ENCODE results near the gene RASA4B.

Gene RASA4B

DNA sequence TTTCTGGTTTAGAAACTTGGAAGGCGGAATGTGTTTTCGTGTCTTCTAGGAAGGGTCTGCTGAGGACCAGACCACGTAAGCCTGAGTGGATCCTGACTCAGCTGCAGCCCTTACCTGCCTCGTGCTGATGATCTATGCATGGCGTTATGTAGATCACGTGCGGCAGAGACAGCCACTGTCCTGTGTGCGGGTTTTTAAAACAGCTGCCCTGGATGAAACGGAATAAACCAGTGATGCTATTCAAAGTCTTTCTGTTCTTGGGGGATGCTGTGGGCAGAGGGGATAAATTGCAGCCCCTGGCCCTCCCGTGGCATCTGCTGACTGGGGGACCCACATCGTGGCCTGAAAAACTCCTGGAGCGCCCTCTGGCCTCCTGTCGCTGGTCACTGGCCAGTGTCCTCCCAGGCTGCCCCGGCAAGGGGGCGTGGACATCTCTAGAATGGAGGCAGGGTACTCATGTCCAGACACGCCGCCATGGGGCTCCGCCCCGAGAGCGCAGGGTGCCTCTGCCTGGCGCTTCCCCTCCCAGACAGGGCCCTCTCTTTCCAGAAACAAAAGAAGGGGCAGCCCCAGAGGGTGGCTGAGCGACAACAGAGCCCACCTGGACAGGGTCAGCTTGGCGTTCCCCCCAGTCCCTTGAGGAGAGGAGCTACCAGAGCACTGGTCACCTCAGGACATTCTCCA is 66.1 kb downstream of the RASA4B start:
- Histone ChIP-seq H3K4me1 (ENCODE audit: low read depth, poor library complexity, severe bottlenecking) (peaks cover 34% of the 10 kb centered on the region), H2AFZ (ENCODE audit: low read depth) (no peak overlapping the region; the same call in 1 of the 2 replicates), H3K27ac (peak overlapping the region; percentile 62), H4K20me1 (ENCODE audit: insufficient read depth) (no peaks in the 10 kb centered on the region), H3K36me3 (ENCODE audit: insufficient read depth) (peaks cover under 1% of the 10 kb centered on the region; the same call in 1 of the 2 replicates), H3K9ac (peak overlapping the region; percentile 48; the same call in 1 of the 2 replicates), H3K4me2 (peak overlapping the region; percentile 80), H3K79me2 (ENCODE audit: insufficient read depth, low read depth) (no peaks in the 10 kb centered on the region; the same call in 1 of the 2 replicates), H3K4me3 (IDR thresholded peaks at IDR 0.05; ENCODE audit: insufficient read depth, low read depth, low read length) (no peak overlapping the region), H3K27me3 (ENCODE audit: insufficient read depth, low read depth) (no peaks in the 10 kb centered on the region)
- TF ChIP-seq, protein P1, sequence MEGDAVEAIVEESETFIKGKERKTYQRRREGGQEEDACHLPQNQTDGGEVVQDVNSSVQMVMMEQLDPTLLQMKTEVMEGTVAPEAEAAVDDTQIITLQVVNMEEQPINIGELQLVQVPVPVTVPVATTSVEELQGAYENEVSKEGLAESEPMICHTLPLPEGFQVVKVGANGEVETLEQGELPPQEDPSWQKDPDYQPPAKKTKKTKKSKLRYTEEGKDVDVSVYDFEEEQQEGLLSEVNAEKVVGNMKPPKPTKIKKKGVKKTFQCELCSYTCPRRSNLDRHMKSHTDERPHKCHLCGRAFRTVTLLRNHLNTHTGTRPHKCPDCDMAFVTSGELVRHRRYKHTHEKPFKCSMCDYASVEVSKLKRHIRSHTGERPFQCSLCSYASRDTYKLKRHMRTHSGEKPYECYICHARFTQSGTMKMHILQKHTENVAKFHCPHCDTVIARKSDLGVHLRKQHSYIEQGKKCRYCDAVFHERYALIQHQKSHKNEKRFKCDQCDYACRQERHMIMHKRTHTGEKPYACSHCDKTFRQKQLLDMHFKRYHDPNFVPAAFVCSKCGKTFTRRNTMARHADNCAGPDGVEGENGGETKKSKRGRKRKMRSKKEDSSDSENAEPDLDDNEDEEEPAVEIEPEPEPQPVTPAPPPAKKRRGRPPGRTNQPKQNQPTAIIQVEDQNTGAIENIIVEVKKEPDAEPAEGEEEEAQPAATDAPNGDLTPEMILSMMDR (conservative IDR thresholded peaks at IDR 0.05; ENCODE audit: low read depth, low read length): 0 out of 2 replicates have a peak, but pooled peaks have one; percentile 17

DNA sequence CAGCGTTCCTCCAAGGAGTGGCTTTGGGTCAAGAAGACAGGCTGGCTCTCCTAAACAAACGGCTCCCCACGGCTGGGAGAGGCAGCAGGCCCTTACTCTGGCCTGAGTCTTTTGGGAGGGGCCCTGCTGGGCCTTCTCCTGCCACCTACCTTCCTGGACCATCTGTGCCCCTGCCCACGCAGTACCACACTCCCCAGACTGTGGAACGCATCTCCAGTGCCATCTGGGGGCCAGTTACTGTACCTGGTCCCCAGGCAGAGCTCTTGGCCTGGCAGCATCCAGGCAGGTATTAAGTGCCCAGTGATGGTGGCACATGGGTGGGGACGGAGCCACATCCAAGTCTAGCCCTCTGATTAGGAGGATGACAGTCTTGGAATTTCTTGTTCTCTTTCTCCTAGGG is 67.3 kb downstream of the RASA4B start:
- H3K4me2 ChIP-seq: peak overlapping the region; percentile 80
- H3K4me1 ChIP-seq (ENCODE audit: low read depth, poor library complexity, severe bottlenecking): peaks cover 45% of the 10 kb centered on the region
- peaks cover 10% of the 10 kb centered on the region; the same call in 1 of the 2 replicates for H3K79me2 ChIP-seq (ENCODE audit: insufficient read depth, low read depth)
- peaks cover 6% of the 10 kb centered on the region; the same call in 1 of the 2 replicates for H3K36me3 ChIP-seq (ENCODE audit: insufficient read depth)
- no peaks in the 10 kb centered on the region for H3K27me3 ChIP-seq (ENCODE audit: insufficient read depth, low read depth)
- H3K9ac ChIP-seq: no peak overlapping the region
- H3K27ac ChIP-seq: peak overlapping the region; percentile 62; the same call in 1 of the 2 replicates
- H2AFZ ChIP-seq (ENCODE audit: low read depth): no peak overlapping the region
- no peak overlapping the region for H3K4me3 ChIP-seq (IDR thresholded peaks at IDR 0.05; ENCODE audit: insufficient read depth, low read depth, low read length)
- no peaks in the 10 kb centered on the region for H4K20me1 ChIP-seq (ENCODE audit: insufficient read depth)
- TF ChIP-seq, protein P1 (conservative IDR thresholded peaks at IDR 0.05; ENCODE audit: low read depth, low read length): peak; percentile 73

DNA sequence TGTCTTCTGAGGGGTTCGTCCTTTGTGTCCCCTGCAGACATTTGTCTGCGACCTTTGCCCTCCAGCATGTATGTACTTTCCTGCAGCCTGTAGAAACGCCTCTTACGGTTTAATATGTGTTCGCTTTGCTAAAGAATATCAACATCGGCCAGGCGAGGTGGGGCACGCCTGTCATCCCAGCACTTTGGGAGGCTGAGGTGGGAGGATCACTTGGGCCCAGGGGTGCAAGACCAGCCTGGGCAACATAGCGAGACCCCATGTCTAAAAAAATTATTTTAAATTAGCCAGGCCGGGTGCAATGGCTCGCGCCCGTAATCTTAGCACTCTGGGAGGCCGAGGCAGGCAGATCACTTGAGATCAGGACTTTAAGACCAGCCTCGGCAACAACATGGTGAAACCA is 68.4 kb downstream of the RASA4B start:
- Histone ChIP-seq H3K27me3 (ENCODE audit: insufficient read depth, low read depth) (no peaks in the 10 kb centered on the region), H3K36me3 (ENCODE audit: insufficient read depth) (peaks cover 6% of the 10 kb centered on the region; the same call in 1 of the 2 replicates)

DNA sequence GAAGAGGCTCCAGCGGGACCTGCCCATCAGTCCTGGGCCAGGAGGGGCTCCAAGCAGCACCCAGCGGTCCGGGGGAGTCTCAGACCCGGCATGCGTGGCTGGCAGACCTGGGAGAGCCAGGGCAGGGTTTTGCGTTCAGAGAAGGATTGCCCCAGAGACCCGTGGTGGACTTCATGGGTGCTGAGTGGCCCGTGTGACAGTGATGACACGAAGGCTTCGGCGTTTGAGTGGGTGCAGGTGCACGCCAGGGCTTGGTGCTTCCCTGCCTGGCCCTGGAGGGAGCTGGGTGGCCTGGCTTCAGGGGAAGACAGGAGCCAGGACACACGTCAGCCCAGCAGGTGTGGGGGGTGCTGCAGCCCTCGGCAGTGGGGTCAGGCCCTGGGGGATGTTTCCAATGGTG is 70.3 kb downstream of the RASA4B start:
- H3K4me2 ChIP-seq: no peak overlapping the region
- peaks cover 6% of the 10 kb centered on the region; the same call in 1 of the 2 replicates for H3K36me3 ChIP-seq (ENCODE audit: insufficient read depth)
- TF ChIP-seq, protein P1 (conservative IDR thresholded peaks at IDR 0.05; ENCODE audit: low read depth, low read length): no peak
- no peak overlapping the region for H2AFZ ChIP-seq (ENCODE audit: low read depth)
- peaks cover 74% of the 10 kb centered on the region for H3K4me1 ChIP-seq (ENCODE audit: low read depth, poor library complexity, severe bottlenecking)
- H3K27ac ChIP-seq: no peak overlapping the region
- peaks cover 22% of the 10 kb centered on the region for H3K79me2 ChIP-seq (ENCODE audit: insufficient read depth, low read depth)
- H3K4me3 ChIP-seq (IDR thresholded peaks at IDR 0.05; ENCODE audit: insufficient read depth, low read depth, low read length): no peak overlapping the region
- H4K20me1 ChIP-seq (ENCODE audit: insufficient read depth): no peaks in the 10 kb centered on the region
- H3K27me3 ChIP-seq (ENCODE audit: insufficient read depth, low read depth): no peaks in the 10 kb centered on the region
- H3K9ac ChIP-seq: no peak overlapping the region

More for the DNA sequence above, 68.4 kb downstream of the RASA4B start:
- Histone ChIP-seq H3K4me1 (ENCODE audit: low read depth, poor library complexity, severe bottlenecking) (peaks cover 56% of the 10 kb centered on the region), H3K4me3 (IDR thresholded peaks at IDR 0.05; ENCODE audit: insufficient read depth, low read depth, low read length) (no peak overlapping the region), H3K9ac (no peak overlapping the region), H4K20me1 (ENCODE audit: insufficient read depth) (no peaks in the 10 kb centered on the region), H3K4me2 (no peak overlapping the region), H3K27ac (no peak overlapping the region; the same call in 1 of the 2 replicates), H2AFZ (ENCODE audit: low read depth) (no peak overlapping the region), H3K79me2 (ENCODE audit: insufficient read depth, low read depth) (peaks cover 10% of the 10 kb centered on the region; the same call in 1 of the 2 replicates)
- TF ChIP-seq, protein P1 (conservative IDR thresholded peaks at IDR 0.05; ENCODE audit: low read depth, low read length): no peak

All from KMS-11 (cell line).